NCI-H526 (cell line): ENCODE data around the gene ACVR2A.

Source experiments
- DNase-seq, 2 experiments: peaks; one replicate each; lab custom pipeline; 2025; lab: John Stamatoyannopoulos, UW

ACVR2A gene

DNA sequence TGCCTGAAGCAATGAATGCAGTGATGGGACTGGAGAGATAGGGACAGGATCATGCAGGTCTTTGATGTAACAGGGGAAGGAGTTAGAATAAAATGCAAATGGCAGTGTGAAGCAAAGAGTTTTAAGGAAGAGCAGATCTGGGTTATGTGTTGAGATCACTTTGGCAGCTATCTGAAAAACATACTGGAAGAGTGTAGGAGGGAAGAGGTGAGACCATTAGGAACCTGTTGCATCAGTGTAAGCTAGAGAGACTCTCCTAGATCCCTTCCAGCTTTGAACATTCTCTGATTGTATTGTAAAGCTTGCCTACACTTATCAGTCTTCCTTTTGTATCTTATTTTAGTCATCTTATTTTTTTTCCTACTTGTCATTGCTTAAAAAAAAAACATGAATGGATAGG is 10.5 kb downstream of the ACVR2A start:
- no peak for DNase-seq

DNA sequence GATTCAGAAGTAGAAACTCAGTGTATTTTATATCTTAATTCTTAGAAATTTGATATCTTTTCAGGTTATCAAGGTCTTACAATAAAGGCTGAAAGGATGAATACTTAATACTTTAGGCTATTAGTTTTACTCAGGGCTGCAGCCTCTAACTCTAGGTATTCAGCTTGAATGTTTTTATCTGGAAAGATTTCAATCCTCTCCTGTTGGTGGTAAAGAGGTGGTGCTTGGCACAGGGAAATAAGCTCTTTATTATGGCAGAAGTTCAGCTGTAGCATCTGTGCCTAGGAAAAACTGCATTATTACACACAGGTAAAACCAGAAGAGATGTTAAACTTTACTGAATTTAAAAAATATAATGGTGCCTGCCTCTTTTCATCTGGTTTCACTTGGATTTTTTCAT is 11.1 kb downstream of the ACVR2A start:
- DNase-seq = no peak

DNA sequence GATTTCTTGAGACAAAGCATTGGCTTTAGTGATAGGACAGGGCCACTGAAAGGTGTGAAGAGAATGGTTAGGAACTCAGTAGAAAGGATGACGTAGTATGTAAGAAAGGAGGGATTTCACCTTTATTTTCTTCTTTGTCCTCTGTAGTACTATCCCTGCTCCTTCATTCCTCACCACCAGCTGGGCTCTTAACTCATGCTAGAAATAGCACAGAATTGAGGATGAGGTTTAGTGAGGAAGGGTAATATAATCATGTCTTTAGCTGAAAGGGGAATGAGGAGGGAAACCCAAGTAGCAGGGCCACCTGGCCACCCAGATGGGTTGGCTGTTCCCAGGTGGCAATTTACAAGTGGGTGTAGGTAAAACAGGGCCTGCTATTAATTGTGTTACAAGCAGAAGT is 15.2 kb downstream of the ACVR2A start:
- DNase-seq = no peak

DNA sequence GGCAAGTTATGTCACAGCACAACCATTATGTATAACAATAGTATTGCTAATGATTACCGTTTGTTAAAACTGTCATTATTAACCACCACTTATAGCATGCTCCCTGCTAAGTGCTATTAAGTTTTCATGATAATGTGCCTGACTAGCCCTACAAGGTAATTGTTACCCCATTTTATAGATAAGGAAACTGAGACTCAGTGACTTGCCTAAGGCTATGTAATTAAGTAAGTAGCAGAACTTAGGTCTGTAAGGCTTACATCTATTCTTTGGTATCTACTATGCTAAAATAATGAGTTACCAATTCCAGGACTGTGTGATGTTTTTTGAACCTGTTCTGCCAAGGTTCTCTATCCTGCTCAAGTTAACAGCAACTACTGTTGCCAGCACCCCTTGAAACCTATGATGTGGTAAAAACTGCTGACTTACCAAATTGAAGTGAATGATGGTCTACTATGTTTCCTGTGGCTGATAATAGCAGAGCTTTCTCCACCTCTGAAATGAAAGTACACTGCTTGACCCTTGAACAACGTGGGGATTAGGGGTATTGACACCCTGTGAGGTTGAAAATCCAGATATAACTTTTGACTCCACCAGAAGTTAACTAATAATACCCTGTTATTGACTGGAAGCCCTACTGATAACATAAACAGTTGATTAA is 18.2 kb downstream of the ACVR2A start:
- no peak for DNase-seq

DNA sequence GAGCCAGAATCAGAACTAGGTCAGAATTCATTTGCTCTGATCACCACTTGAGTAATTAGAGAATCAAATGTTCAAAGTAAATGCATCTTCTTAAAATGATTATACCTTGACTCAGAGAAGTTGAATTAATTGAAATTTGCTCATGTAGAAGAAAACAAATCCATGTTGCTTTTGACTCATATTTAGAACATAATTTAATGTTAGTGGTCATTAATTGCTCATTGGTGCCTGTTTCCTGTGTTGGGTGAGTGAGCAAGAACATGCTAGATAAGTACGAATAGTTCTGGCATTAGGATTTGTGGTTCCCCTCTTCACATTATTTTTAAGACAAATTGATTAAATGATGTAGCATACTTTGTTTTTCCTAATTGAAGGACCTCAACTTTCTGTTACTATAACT is 19.0 kb downstream of the ACVR2A start:
- DNase-seq = no peak

DNA sequence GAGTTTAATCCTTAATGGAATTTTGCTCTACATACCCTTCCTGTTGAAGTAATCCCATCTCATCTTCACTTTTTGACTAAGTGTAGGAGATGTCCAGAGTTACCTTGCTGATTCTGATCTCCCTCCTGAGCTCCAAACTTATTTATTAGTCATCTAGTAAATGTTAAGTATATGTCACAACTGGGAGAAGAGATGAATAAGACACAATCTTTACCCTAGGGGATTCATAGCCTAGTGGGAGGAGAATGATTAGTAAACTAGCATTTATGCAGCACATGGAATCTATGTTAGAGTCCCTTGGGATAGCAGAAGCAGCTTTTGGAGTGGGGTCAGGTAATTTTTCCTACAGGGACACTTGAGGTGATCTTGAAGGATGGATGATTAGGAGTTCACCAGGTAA is 20.7 kb downstream of the ACVR2A start:
- DNase-seq = no peak

DNA sequence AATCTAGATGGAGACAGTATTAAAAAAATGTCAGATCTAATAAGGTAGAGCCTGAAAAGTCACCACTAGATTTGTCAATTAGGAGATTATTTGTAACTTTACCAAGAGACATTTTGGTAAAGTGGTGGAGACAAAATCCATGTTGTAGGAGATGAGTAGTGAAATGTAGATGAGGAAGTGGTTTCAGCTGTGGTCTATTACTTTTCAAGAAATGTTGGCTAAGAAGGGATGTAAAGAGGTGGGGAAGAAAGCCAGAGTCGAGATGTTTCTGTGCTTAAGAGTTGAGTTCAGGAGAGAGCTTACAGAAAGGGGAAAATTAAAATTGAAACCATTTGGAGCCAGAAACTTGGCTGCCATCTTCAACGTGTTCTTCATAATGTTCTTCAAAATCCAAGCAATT is 22.2 kb downstream of the ACVR2A start:
- no peak for DNase-seq

DNA sequence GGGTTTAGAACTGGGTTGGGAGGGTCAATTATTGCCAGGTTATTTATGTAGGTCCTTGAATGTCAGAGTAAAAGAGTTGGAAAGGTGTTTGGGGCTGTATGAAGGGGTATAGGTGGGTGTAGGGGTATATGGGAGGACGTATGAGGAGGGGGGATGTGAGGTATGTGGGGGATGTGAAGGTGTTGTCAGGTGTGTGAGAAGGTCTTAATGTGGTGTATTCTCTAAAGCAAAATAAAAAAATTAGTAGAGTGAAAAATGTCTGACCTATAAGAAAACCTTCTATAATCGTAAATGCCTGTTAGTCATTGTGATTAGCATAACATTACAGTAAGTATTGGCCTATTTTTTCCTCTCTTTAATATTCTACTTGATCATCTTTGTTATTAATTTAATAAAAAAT is 25.1 kb downstream of the ACVR2A start:
- DNase-seq = no peak

DNA sequence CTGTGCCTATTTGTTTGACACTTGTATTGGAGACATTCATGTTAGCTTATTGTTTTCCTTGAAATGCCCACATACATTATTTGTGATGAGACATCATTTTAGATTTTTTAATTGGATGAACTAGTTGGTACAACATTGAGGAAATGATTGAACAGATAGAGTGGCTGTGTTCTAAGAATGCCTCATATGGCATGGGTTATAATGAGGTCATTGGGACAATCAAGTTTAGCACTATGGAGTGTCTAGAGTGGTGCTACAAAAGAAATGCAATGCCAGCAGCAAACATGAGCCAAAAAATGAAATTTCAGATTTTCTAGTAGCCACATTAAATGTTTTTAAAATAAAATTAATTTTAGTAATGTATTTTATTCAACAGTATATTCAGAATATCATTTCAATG is 28.1 kb downstream of the ACVR2A start:
- no peak for DNase-seq

DNA sequence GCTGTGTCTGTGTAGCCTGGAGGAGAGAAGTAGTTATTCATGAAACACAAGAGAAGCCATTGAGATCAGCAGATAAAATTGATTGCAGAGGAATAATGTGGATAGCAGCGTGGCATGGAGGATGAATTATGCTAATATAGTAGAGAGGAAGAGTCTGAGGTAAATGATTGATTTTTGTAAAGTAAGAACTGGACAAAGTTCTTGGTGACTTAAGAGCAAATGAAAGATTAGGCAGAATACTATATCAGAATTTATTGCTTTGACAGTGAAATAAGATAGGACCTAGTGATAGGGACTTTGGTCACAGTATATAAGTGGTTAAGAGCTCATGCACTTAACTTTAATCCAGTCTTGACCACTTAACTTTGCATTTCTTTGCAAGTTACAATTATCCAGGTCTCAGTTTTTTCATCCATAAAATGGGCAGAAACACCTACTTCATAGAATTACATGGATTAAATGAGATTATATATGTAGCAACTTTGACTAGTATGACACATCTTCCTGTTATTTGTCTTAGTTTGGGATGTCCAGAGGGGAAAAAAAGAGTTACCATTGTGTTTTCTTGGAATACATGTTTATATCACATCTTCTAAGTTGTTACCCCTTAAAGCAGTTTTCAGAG is 29.1 kb downstream of the ACVR2A start:
- DNase-seq = no peak

DNA sequence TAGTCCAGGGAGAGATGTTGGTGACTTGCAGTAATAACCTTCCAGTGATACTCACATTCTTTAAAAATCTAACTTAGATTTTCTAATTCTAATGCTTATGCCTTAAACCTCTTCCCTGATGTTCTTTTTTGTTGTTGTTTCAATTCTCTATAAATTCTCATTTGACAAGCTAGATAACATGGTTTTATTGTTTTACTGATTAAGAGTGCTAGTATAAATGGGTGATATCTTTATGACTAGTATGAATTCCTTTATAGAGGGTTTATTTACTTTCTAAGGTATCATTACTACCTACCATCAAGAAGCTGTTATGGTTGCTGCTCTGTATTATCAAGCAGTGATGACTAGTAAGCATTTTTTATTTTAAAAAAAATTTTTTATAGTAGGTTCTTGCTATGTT is 35.0 kb downstream of the ACVR2A start:
- DNase-seq = no peak

DNA sequence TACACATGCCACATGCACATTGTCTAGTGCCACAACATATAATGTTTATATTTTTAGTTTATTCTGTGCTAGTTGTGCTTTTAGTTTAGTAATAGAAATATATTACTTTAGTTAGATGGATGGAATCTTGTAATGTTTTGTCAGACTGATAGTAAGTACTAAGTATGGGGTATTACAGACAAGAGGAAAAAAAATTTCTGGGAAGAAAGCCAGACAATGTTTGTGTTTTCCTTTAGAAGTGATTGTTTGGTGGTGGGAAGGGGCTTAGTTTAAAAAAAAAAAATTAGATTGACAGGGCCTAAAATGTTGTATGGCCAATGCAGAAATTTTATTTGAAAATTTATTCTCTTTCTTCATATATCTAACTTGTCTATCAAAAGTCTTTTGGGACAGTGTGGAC is 37.8 kb downstream of the ACVR2A start:
- no peak for DNase-seq

DNA sequence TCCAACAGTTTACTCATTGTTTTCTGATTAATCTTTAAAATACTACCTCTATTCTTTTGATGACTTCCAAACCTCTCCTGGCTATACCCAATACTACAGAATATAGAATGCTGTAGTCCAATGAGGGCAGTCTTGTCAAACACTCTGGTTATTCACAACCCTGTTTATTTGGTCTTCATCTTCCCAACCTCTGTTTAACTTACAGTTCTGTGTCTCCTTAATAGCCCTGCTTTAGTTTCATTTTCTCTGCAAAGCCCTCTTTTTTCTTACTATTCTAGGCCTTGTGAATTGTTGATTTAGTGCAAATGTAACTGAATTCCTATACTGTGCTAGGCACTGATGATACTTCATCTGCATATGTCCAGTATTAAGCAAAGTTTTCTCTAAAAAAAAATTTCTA is 40.0 kb downstream of the ACVR2A start:
- no peak for DNase-seq

DNA sequence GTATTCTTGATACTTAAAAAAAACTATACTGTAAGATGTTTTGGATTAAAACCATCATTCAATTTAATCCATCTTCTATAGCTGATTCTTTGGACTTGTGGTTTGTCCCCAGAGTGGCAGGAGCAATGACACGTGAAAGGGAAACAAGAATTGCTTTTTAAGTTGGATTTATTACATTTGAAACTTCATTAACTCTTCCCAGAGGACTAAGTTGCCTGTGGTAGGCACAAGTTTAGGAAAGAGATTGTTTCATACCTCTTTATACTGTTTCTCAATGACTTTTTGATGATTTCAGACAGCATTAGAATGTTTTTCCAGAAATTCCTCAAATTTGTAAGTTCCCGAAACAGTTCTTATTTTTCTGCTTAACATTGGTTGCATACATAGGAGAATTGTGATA is 41.3 kb downstream of the ACVR2A start:
- no peak for DNase-seq

DNA sequence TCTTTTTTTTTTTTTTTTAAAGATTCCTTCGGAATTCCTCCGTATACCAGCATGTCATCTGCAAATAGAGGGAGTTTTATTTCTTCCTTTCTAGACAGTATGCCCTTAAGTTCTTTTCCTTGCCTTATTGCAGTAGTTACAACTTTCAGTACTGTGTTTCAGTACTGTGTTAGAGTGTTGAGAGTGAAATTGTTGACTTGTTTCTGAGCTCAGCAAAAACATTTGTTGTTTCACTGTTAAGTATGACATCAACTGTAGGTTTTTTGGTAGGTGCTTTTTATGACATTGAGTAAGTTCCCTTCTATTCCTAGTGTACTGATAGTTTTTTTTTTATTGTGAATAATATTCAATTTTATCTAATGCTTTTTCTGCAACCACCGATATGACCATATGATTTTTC is 43.9 kb downstream of the ACVR2A start:
- DNase-seq = no peak

DNA sequence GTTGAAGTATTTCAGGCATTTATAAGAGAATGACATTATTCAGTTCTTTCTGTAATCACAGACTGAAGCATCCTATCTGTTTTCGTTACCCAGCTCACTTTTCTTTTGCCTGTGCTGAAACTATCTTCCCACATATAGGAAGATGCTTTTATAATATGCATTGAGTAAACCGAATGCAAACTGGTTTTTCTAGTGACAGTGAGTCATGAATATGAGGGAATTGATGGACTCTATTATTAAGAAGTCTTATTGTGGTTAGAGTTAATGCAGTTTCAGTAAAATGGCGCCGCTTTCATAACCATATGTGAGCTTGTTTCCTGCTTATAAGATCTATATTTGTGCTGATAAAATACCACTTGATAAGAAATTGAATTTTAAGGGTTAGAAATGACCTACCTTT is 59.2 kb downstream of the ACVR2A start:
- DNase-seq = no peak

DNA sequence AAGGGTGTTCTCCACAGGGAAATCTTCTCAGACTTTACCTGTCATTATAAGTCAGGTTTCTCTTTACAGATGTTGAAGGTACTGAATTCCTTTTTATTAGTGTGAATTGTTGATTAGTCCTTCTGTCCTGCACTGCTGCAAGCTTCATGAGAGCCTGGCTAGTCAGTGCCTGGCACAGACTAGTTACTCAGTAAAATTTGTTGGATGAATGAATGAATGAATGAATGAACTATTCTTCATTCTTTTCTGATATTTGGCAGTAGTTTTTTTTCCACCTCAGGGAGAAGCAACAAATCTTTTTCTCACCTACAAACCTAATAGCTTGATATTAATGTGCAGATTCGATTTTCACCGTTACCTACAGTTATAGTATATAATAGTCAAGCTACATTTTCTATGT is 64.3 kb downstream of the ACVR2A start:
- no peak for DNase-seq

DNA sequence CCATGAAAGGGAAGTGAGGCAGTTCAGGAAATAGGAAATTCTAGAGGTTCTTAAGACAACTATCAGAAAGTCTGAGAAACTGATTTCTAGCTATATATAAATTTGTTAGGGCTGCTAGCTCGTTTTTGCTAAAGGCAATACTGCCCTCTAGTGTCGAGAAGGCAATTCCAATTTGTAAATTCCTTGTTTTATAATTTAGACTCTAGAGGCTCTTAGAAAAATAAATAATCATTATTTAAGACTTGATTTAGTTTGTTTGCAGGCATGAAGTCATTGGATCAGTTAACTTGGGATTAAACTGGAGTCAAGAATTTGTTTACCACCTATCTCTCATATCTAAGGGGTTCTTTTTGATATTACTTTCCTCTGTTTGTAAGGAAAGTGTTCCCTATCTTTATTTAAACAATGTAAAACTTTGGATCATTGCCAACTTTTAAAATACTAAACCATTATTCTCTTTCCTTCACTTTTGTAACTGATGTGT is 66.2 kb downstream of the ACVR2A start:
- DNase-seq = peak in 1 of 2 experiments; percentile 65

DNA sequence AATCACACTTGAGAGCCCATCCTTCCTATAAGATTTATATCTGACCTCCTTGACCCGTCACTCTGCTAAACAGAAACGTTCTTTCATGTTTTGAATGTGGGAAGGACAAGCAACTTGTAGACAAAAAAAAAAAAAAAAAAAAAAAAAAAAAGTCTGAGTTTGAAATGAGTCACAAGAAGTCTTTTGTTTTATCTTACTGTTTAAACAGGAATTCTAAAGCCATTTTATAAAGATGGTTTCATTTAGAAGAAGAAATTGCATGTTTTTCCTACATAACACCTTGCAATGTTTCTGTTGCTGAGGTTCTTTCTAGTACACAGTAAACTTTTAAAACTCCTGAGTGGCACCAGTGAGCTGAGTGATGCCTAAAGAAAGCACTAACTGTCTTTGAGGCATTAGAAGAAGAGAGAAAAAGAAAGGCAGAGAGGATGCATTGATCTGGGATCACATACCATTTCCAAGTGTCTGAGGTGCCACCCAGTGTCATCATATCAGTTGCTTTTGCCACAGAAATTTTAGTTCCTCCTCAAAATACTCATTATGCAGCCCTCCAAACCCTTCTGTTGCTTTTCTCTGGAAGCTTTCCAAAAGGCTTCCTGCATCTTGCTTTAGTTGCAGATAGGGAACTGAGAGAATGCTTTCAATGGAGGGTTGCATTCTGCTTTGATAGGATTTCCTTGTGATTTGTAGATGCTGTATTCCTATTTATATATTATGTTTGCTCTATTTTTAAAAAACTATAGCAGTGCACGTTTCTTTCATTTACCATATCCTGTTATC is 69.1 kb downstream of the ACVR2A start:
- no peak for DNase-seq

DNA sequence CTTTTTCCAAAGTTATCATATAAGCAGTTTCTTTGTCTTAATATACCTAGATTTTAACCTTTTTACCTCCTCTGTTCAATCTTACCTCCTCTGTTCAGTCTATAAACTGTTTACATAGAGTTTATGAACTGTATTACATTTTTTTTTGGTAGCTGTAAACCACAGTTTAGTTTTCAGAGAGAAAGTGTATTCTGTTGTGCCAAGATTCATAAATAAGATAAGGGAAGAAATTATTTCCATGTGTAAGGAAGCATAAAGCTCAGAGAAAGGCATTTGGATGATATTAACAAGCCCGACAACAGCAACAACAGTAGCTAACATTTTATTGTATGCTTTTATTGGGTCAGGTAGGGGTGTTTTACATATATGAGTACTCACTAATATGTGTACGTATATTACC is 71.2 kb downstream of the ACVR2A start:
- DNase-seq = no peak

DNA sequence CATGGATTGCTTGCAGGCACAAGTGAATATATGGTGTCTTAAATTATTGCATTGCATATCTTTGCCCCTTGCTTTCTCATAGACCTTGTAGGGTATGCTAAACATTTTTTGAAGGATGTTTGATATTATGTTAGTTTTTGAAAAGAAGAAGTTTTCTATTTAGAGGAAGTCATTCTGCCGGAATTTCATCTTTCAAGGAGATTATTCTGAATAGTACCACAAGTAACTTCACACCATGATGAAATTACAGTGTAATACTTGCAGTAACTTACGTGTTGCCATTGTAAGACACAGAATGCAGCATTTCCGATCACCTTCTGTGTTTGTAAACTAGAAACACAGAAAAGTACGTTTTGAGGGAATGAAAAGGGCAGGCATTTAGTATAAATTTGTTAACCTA is 71.9 kb downstream of the ACVR2A start:
- DNase-seq = no peak

DNA sequence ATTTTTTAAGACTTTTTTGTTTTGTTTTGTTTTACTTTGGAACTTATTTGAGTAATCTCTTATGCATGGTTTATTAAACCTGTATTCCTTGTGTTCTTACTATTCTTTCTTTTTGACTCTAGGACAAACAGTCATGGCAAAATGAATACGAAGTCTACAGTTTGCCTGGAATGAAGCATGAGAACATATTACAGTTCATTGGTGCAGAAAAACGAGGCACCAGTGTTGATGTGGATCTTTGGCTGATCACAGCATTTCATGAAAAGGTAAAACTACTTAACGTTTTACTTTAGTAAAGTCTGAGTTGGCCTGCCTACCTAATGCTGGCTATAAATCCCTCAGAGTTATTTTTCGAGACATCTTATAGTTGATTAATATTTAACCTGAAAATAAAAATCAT is 72.3 kb downstream of the ACVR2A start:
- no peak for DNase-seq

DNA sequence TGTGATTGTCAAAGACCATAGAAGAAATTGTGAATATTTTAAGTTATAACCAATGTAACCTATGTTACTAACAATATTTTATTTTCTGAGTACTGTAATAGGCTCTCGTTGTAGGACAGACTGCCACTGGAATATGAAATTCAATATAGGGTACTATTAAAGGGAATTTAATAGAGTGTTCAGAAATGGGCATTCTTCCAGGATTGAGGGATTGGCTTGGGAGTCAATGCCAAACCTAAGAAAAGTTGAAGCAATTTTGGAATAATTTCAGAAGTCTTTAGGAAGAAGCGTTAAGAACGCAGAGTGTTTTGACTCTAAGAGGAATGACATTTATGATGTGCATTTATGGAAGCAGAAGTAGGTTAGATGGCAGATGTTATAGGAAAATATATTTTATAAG is 79.0 kb downstream of the ACVR2A start:
- no peak for DNase-seq
